GM12878 (cell line): Measurements from ENCODE around the gene SUMF1.

Experiments used
- POLR2A ChIP-seq: IDR thresholded peaks from 2 replicates; pipeline ENCODE4 v1.6.1; 2011; ENCODE audit warnings: low read depth, mild to moderate bottlenecking, low read length
- RCOR1 ChIP-seq: conservative IDR thresholded peaks from 2 replicates; pipeline ENCODE4 v1.6.1; 2012; ENCODE audit warnings: low read depth, low read length, improper control_type of control experiment
- TF ChIP-seq, protein P1 (sequence below), 3 experiments: IDR thresholded peaks in 2 of 3; conservative IDR thresholded peaks in 1 of 3; 2 replicates each; pipeline ENCODE4 v1.5.1; 2011; ENCODE audit warnings: low read depth in 3 of 3, low read length in 3 of 3, mild to moderate bottlenecking in 3 of 3, control low read depth in 2 of 3, moderate library complexity in 2 of 3, inconsistent platforms in 1 of 3, mixed read lengths in 1 of 3; ENCODE audit not compliant: control insufficient read depth in 2 of 3, insufficient read depth in 1 of 3; ENCODE audit errors: extremely low read depth in 1 of 3

DNA sequence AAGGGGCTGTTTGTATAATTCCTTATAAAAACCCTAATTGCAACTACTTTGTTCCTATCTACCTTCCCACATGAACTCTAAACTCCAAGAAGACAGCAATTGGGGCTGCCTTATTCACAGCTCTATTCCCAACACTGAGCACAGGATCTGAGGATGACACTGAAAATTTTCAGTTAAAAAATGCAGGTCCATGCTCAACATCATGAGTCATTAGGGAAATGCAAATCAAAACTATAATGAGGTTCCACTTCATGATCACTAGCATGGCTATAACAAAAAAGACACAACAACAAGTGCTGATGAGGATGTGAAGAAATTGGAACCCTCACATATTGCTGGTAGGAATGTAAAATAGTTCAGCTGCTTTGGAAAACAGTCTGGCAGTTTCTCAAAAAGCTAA, 12.9 kb downstream of the SUMF1 start:
- TF ChIP-seq POLR2A: no peak
- TF ChIP-seq RCOR1: no peak
- TF ChIP-seq, protein P1, sequence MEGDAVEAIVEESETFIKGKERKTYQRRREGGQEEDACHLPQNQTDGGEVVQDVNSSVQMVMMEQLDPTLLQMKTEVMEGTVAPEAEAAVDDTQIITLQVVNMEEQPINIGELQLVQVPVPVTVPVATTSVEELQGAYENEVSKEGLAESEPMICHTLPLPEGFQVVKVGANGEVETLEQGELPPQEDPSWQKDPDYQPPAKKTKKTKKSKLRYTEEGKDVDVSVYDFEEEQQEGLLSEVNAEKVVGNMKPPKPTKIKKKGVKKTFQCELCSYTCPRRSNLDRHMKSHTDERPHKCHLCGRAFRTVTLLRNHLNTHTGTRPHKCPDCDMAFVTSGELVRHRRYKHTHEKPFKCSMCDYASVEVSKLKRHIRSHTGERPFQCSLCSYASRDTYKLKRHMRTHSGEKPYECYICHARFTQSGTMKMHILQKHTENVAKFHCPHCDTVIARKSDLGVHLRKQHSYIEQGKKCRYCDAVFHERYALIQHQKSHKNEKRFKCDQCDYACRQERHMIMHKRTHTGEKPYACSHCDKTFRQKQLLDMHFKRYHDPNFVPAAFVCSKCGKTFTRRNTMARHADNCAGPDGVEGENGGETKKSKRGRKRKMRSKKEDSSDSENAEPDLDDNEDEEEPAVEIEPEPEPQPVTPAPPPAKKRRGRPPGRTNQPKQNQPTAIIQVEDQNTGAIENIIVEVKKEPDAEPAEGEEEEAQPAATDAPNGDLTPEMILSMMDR (IDR thresholded peaks at IDR 0.05 in 2 of 3, conservative IDR thresholded peaks at IDR 0.05 in 1 of 3; ENCODE audit: control insufficient read depth in 2 of 3, extremely low read depth in 1 of 3, insufficient read depth in 1 of 3, low read depth in 3 of 3, low read length in 3 of 3): no peak
